SU-DHL-6 (cell line): Measurements from ENCODE around the gene RBM17.
A peak's percentile ranks its signal among the peaks of the same experiment; 100 is the strongest.

ENCODE experiments used
- H2AFZ ChIP-seq: fragments of 200-600 bp; sonication (generic); 2 replicates; pipeline ENCODE4 v1.6.1; 2014; ENCODE audit warnings: low read depth, mild to moderate bottlenecking, moderate library complexity, mixed read lengths, antibody characterized with exemption, low read length; ENCODE audit not compliant: severe bottlenecking
- H3F3A ChIP-seq: fragments of 200-600 bp; shearing (Covaris generic); 2 replicates; pipeline ENCODE4 v1.6.0; 2016; ENCODE audit warnings: antibody characterized with exemption, mild to moderate bottlenecking; ENCODE audit not compliant: insufficient read depth
- H3K27ac ChIP-seq: fragments of 200-600 bp; sonication (generic); 2 replicates; pipeline ENCODE4 v1.5.1; 2016; ENCODE audit warnings: low read depth, mild to moderate bottlenecking, low read length, moderate library complexity, mixed read lengths
- H3K27me3 ChIP-seq: fragments of 200-600 bp; sonication (generic), shearing (Covaris generic); 2 replicates; pipeline ENCODE4 v1.6.0; 2014; ENCODE audit warnings: mild to moderate bottlenecking, low read length
- H3K36me3 ChIP-seq: fragments of 200-600 bp; sonication (generic); 2 replicates; pipeline ENCODE4 v1.6.1; 2014; ENCODE audit warnings: mild to moderate bottlenecking, low read length, mixed read lengths
- H3K4me2 ChIP-seq: fragments of 300-600, 200-600 bp; shearing (Covaris generic), sonication (generic); 2 replicates; pipeline ENCODE4 v1.6.0; 2014; ENCODE audit warnings: low read length, low read depth, mild to moderate bottlenecking; ENCODE audit not compliant: poor library complexity, severe bottlenecking
- H3K4me3 ChIP-seq: fragments of 200-600 bp; sonication (generic); 2 replicates; pipeline ENCODE4 v1.5.1; 2014; ENCODE audit warnings: antibody characterized with exemption, low read length, mild to moderate bottlenecking, mixed read lengths; ENCODE audit not compliant: insufficient read depth, poor library complexity, severe bottlenecking
- H3K79me2 ChIP-seq: fragments of 200-600 bp; sonication (generic); 2 replicates; pipeline ENCODE4 v1.6.1; 2014; ENCODE audit warnings: mild to moderate bottlenecking, low read length, moderate library complexity; ENCODE audit not compliant: insufficient read depth
- H3K9ac ChIP-seq: fragments of 200-600 bp; sonication (generic); 2 replicates; pipeline ENCODE4 v1.7.0; 2014; ENCODE audit warnings: mild to moderate bottlenecking, low read length
- H3K9me2 ChIP-seq: fragments of 200-600 bp; sonication (generic); replicated peaks from 2 replicates; pipeline ENCODE4 v1.6.1; 2014; ENCODE audit warnings: low read length; ENCODE audit not compliant: insufficient read depth
- H3K9me3 ChIP-seq: fragments of 200-600 bp; sonication (generic); 2 replicates; pipeline ENCODE4 v1.6.1; 2014; ENCODE audit warnings: low read length, mixed read lengths; ENCODE audit not compliant: insufficient read depth
- H4K20me1 ChIP-seq: fragments of 200-600 bp; sonication (generic); 2 replicates; pipeline ENCODE4 v1.6.1; 2014; ENCODE audit warnings: low read depth, mild to moderate bottlenecking, antibody characterized with exemption, low read length, moderate library complexity, mixed read lengths
- CTCF ChIP-seq: fragments of 200-600 bp; sonication (generic); IDR thresholded peaks from one replicate; pipeline ENCODE4 v1.5.1; 2017; ENCODE audit warnings: antibody characterized with exemption, mild to moderate bottlenecking, low read length, moderate library complexity; ENCODE audit not compliant: insufficient read depth, poor library complexity, severe bottlenecking
- EZH2phosphoT487 ChIP-seq: fragments of 200-600 bp; sonication (generic), shearing (Covaris generic); conservative IDR thresholded peaks from 2 replicates; pipeline ENCODE4 v1.6.1; 2018; ENCODE audit warnings: mild to moderate bottlenecking, antibody characterized with exemption, low read length, moderate library complexity, mixed read lengths

The RBM17 gene

GRCh38 chr10:6059506-6059905 is 29.3 kb upstream of the RBM17 start:
- no peak overlapping the region for H3K9ac ChIP-seq
- no peaks in the 10 kb centered on the region for H3K9me3 ChIP-seq
- TF ChIP-seq CTCF (no peak), EZH2phosphoT487 (no peak)
- H3K4me2 ChIP-seq: no peak overlapping the region
- no peaks in the 10 kb centered on the region for H3K9me2 ChIP-seq
- H2AFZ ChIP-seq: no peak overlapping the region
- peaks cover 4% of the 10 kb centered on the region; the same call in 1 of the 2 replicates for H3F3A ChIP-seq
- H4K20me1 ChIP-seq: no peaks in the 10 kb centered on the region
- no peaks in the 10 kb centered on the region for H3K36me3 ChIP-seq
- H3K27ac ChIP-seq: no peak overlapping the region
- H3K27me3 ChIP-seq: no peaks in the 10 kb centered on the region
- H3K4me3 ChIP-seq: no peak overlapping the region
- H3K79me2 ChIP-seq: no peaks in the 10 kb centered on the region

GRCh38 chr10:6061056-6061455 is 27.8 kb upstream of the RBM17 start:
- peaks cover 4% of the 10 kb centered on the region; the same call in 1 of the 2 replicates for H3F3A ChIP-seq
- no peak overlapping the region for H3K27ac ChIP-seq
- H3K9me2 ChIP-seq: no peaks in the 10 kb centered on the region
- H3K4me2 ChIP-seq: peak overlapping the region; percentile 34
- no peaks in the 10 kb centered on the region for H3K79me2 ChIP-seq
- H4K20me1 ChIP-seq: no peaks in the 10 kb centered on the region
- no peak overlapping the region for H2AFZ ChIP-seq
- no peak overlapping the region for H3K9ac ChIP-seq
- H3K36me3 ChIP-seq: no peaks in the 10 kb centered on the region
- H3K9me3 ChIP-seq: no peaks in the 10 kb centered on the region
- no peak overlapping the region for H3K4me3 ChIP-seq
- no peaks in the 10 kb centered on the region for H3K27me3 ChIP-seq
- TF ChIP-seq EZH2phosphoT487: no peak
- no peak for TF ChIP-seq CTCF

- no peak within 1 kb of the TSS for H3K4me3 ChIP-seq
Measured at GRCh38 chr10:6062101-6062771, 26.6 kb upstream of the RBM17 start, which contains the start of gene IL2RA. Gene IL2RA, minus strand, starts transcription at chr10:6062367. Its CDS starts 216 bp downstream, at chr10:6062151.

More at GRCh38 chr10:6062101-6062771, 26.6 kb upstream of the RBM17 start, which contains the start of gene IL2RA:
- H3K9me3 ChIP-seq: no peaks in the 10 kb centered on the region
- H3F3A ChIP-seq: peaks cover 4% of the 10 kb centered on the region; the same call in 1 of the 2 replicates
- H3K4me2 ChIP-seq: peak within 1 kb of the TSS; percentile 34
- peak within 1 kb of the TSS; percentile 3; the same call in 1 of the 2 replicates for H3K9ac ChIP-seq
- H3K27me3 ChIP-seq: no peaks in the 10 kb centered on the region
- no peaks in the 10 kb centered on the region for H4K20me1 ChIP-seq
- H3K9me2 ChIP-seq: no peaks in the 10 kb centered on the region
- TF ChIP-seq CTCF (no peak), EZH2phosphoT487 (no peak)
- no peak within 1 kb of the TSS for H3K27ac ChIP-seq
- H3K36me3 ChIP-seq: no peaks in the 10 kb centered on the region
- no peaks in the 10 kb centered on the region for H3K79me2 ChIP-seq
- peak within 1 kb of the TSS; percentile 9 for H2AFZ ChIP-seq
